ES-I3 (cell line): ENCODE data around the gene ATP5F1E.

Experiments used
- H3K36me3 ChIP-seq: 2 replicates; pipeline ENCODE4 v1.6.1; 2013; ENCODE audit warnings: mild to moderate bottlenecking, low read length, control low read depth, moderate library complexity; ENCODE audit not compliant: insufficient read depth
- H3K4me1 ChIP-seq: 2 replicates; pipeline ENCODE4 v1.6.1; 2013; ENCODE audit warnings: mild to moderate bottlenecking, control low read depth, low read length; ENCODE audit not compliant: insufficient read depth
- H3K9ac ChIP-seq: 2 replicates; pipeline ENCODE4 v1.6.1; 2013; ENCODE audit warnings: low read depth, mild to moderate bottlenecking, low read length, moderate library complexity
- H3K9me3 ChIP-seq: 2 replicates; pipeline ENCODE4 v1.6.1; 2013; ENCODE audit warnings: mild to moderate bottlenecking, low read length, moderate library complexity; ENCODE audit not compliant: control insufficient read depth, insufficient read depth

ATP5F1E gene

DNA sequence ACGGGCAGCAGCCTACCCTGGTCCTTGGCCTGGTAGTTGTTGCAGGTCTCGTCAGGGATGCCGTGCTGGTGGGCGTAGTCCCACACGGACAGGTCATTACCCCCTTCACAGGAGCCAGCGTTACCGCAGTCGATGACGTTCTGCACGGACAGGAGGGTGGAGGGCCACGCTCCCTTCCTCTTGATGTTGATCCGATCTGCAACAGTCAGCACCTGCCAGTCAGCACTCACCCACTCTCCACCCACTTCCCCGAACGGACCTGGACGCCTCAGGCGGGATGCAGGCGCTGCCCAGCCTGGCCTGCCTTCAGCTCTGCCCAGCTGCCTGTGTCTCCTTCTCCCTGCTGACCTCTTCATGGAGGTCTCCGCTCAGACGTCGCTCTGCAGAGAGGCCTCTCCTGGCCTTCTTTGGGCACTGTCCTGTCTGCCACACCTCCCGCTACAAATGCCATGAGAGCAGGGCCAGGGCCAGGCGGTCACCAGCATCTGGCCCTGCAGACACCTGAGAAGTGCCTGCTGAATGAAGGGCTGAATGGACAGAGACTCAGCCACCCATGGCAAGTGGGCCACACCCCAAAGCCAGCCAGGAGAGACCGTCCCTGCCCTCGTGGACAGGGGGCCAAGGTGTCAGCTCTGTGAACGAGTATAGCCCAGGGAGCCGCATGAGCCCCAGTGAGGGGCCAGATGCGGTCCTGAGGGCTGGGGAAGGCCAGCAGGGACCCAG lies 30.5 kb downstream of the ATP5F1E start:
- no peaks in the 10 kb centered on the region for H3K9me3 ChIP-seq
- H3K4me1 ChIP-seq = no peaks in the 10 kb centered on the region; the same call in 1 of the 2 replicates
- H3K9ac ChIP-seq = no peak overlapping the region
- no peaks in the 10 kb centered on the region for H3K36me3 ChIP-seq

DNA sequence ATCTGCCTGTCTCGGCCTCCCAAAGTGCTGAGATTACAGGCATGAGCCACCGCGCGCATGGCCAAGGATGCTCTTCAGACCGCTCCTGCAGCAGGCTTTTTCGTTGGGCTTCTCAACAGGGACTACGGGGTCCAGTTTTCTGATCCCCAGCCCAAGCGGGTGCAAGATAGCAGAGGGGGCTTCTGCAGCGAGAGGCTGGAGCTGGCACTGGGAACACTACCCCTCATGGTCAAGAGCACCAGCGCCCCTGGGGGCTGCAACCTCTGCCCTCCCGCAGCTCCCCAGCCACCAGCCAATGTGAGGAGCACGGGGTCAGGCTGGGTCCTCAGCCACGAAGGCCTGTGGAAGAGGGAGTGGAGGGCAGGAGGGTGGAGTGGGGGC lies 31.1 kb downstream of the ATP5F1E start:
- Histone ChIP-seq H3K9me3 (no peaks in the 10 kb centered on the region), H3K36me3 (no peaks in the 10 kb centered on the region), H3K4me1 (no peaks in the 10 kb centered on the region; the same call in 1 of the 2 replicates), H3K9ac (no peak overlapping the region)

DNA sequence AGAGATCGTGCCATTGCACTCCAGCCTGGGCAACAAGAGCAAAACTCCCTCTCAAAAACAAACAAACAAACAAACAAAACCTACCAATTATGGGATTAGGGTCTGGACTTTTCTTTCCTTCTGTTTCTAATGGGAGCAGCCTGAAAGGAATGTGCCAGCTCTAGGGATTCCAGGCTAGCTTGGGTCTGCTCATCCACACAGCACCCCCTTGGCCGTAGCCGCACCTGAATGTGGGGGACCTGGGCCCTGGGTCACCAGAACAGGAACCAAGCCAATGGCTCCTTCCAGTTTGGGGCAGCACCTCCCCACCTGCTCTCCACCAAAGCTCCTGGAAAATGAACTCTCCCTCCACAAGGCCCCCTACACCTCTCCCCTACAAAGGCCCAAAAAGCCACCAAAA lies 31.8 kb downstream of the ATP5F1E start:
- Histone ChIP-seq H3K36me3 (0 out of 2 replicates have a peak, but pooled peaks cover 5% of the 10 kb centered on the region), H3K9ac (no peak overlapping the region), H3K4me1 (no peaks in the 10 kb centered on the region), H3K9me3 (no peaks in the 10 kb centered on the region)

DNA sequence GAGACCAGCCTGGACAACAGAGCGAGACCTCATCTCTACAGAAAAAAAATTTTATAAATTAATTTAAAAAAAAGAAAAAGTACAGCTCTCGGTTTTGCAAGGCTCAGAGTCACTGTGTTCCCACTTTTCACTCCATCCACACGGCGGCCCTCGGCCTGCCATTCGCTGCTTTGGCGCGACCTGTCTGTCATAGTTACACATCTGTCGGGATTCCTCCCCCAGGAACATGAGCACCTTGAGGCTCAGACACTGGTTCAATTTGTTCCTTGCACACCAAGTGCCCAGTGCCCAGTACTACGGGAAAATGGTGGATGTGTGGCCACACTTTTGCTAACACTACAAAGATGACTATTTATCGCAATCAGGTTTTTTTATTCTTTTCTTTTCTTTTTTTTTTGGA lies 33.5 kb downstream of the ATP5F1E start:
- Histone ChIP-seq H3K36me3 (0 out of 2 replicates have a peak, but pooled peaks cover 8% of the 10 kb centered on the region), H3K4me1 (no peaks in the 10 kb centered on the region)

DNA sequence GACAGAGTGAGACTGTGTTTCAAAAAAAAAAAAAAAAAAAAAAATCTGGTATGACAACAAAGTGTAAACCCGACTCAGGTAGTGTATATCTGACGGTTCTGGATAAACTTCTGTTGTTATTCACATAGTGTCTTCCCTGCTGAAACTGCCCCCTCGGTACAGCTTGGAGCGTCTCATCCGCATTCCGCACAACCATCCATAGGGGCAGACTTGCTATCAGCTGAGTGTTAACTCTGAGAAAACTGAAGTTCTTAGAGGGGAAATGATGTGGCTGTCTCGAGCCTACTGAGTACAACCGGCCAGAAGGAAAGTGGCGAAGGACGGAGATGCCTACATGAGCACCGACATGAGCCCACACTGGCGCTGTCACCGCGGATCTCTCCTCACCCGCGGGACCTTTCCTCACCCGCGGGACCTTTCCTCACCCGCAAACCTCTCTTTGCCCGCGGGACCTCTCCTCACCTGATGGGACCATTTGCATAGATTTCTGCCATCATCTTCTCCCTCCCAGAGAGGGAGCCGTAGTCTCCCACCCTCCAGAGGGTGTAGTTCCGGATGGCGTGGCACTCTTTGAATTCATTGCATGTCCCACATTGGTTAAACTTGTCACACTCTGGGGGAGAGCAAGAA lies 34.9 kb downstream of the ATP5F1E start:
- no peaks in the 10 kb centered on the region for H3K9me3 ChIP-seq
- no peak overlapping the region for H3K9ac ChIP-seq
- H3K4me1 ChIP-seq = no peaks in the 10 kb centered on the region
- H3K36me3 ChIP-seq = peaks cover 16% of the 10 kb centered on the region; the same call in 1 of the 2 replicates

More for the DNA sequence above, 33.5 kb downstream of the ATP5F1E start:
- H3K9me3 ChIP-seq = no peaks in the 10 kb centered on the region
- no peak overlapping the region for H3K9ac ChIP-seq

DNA sequence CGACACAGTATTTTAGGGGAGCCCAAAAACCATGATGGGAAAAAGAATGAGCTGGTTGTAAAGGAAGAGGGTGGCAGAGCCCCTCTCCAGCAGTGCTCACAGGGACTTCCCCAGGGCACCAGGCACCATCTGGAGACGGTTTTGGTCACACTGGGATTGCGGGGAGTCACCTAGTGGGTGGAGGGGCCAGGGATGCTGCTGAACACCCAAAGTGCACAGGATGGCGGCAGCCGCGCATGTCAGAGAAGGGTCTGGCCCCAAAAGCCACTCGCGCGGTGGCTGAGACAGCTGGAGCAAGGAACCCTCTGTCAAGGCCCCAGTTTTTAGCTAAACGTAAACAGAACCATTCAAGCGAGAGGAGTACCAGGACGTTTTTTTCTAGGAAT lies 35.9 kb downstream of the ATP5F1E start:
- Histone ChIP-seq H3K9ac (no peak overlapping the region), H3K9me3 (no peaks in the 10 kb centered on the region), H3K36me3 (peaks cover 21% of the 10 kb centered on the region; the same call in 1 of the 2 replicates), H3K4me1 (no peaks in the 10 kb centered on the region)

DNA sequence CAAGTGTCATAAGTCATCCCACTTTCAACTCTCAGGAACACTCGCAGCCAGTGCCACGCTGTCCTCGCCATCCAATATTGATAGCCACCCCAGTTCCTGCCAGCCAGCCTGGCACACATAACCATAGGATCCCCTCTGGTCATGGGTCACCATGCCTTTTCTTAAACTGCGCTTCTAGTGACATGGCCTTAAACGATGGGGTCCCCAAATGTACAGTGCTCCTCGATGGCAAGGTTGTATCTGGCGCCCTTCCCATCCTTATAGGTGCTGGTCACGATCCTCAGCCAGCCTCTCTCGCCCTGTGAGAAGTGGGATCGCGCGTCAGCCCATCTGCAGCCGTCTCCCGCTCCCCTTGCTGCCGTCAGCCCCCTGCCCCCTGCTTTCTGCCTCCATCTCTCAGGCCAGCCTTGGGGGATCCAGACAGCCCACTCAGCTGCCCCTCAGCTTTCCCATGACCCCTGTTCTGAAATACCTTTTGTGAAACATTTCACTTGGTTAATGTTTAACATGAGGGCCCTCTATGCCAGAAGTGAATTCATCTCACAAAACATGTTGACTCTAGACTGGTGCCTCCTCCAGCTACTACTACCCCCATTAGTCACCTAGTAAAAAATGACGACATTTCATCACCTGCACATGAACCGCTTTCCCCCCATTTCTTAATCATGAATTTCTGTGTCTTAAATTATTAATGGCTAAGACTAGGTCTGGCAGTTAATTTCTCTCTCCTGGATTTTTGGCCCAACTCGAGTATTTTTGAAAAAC lies 36.5 kb downstream of the ATP5F1E start:
- H3K36me3 ChIP-seq = peaks cover 26% of the 10 kb centered on the region
- no peak overlapping the region for H3K9ac ChIP-seq
- H3K9me3 ChIP-seq = no peaks in the 10 kb centered on the region
- no peaks in the 10 kb centered on the region for H3K4me1 ChIP-seq

DNA sequence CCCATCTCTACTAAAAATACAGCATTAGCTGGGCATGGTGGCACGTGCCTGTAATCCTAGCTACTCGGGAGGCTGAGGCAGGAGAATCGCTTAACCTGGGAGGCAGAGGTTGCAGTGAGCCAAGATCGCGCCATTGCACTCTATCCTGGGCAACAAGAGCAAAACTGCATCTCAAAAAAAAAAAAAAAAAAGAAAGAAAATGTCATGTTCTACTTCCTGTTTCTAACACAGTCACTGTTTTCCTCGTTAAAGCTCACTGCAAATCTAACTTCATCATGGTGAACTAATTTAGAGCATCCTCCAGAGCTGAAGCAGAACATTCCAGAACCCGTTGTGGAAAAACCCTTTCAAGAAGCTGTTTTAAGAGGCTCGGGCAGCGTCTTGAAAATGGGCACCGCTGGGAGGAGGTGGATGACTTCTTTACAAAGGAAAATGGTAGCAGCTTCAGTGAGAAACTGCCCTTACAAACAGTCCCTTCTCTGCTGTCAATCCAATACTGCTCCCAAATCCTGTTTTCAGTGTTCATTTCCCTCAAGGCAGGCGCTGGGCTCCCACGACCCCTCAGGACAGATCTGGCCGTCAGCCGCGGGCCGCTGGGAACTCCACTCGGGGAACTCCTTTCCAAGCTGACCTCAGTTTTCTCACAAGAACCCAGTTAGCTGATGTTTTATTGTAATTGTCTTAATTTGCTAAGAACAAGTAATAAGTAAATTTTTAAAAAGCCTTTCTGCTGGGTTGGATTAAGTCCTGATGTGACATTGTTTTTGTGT lies 37.6 kb downstream of the ATP5F1E start:
- Histone ChIP-seq H3K36me3 (peaks cover 30% of the 10 kb centered on the region), H3K9me3 (no peaks in the 10 kb centered on the region), H3K4me1 (no peaks in the 10 kb centered on the region), H3K9ac (no peak overlapping the region)

DNA sequence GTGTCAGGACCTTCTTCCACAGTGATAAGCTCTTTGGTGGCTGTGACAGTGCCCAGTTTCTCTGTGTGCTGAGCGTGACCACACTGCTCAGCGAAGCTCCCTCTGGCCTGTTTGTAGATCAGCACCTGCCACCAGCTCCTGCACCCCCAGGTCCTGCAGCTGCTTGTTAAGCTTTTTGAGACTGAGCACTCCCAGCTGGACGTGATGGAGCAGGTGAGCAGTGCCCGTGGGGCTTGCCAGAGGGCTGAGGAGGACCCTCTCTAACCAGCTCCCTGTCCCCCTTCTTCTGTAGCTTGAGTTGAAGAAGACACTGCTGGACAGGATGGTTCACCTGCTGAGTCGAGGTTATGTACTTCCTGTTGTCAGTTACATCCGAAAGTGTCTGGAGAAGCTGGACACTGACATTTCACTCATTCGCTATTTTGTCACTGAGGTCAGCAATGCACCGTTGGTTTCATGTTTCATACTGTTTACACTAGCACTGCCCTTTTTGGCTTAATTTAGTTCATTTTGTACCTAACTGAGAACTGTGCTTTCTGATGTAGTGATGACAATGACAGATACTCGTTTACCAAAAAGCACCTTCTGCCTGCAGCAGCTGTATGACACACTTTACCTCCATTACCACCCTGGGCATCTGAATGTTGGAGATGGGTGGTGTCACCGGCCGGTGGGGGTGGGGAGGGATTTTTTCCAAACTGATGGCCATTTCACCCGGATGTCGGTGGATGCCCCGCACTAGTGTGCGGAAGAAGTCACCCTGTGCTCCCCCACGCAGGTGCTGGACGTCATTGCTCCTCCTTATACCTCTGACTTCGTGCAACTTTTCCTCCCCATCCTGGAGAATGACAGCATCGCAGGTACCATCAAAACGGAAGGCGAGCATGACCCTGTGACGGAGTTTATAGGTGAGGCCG lies 38.5 kb downstream of the ATP5F1E start:
- Histone ChIP-seq H3K4me1 (no peaks in the 10 kb centered on the region), H3K36me3 (peaks cover 30% of the 10 kb centered on the region), H3K9ac (no peak overlapping the region), H3K9me3 (no peaks in the 10 kb centered on the region)

DNA sequence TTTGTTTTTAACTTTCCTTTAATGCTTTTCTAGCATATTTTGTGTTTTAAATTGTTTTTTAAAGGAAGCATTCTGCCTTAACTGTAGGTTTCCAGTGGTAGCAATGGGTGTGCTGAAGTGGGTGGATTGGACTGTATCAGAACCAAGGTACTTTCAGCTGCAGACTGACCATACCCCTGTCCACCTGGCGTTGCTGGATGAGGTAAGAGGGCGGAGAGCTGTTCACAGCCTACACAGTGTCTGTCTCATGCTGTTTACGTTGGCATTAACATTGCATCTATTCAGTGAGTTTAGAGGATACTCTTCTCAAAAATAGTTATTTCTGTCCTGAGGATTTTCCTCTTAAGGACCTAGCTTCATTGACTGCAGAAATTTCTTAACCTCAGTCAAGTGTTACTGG lies 39.2 kb downstream of the ATP5F1E start:
- Histone ChIP-seq H3K4me1 (no peaks in the 10 kb centered on the region), H3K9ac (no peak overlapping the region), H3K9me3 (no peaks in the 10 kb centered on the region), H3K36me3 (peaks cover 34% of the 10 kb centered on the region)

DNA sequence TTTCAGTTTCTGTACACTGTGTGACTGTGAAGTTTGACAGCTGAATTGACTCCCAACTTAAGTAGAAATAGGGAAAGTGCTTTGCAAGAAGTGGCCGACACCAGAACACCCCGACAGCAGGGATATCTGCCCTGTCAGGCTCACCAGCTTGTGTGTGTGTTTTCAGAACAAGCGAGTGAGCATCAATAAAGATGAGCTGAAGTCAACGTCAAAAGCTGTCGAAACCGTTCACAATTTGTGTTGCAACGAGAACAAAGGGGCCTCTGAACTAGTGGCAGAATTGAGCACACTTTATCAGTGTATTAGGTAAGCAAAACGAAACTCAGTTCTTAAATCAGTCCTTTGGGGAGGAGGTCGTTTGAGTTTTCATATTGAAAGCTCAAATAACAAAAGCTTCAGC lies 40.4 kb downstream of the ATP5F1E start:
- Histone ChIP-seq H3K4me1 (no peaks in the 10 kb centered on the region), H3K9me3 (no peaks in the 10 kb centered on the region), H3K9ac (no peak overlapping the region), H3K36me3 (peaks cover 37% of the 10 kb centered on the region)

DNA sequence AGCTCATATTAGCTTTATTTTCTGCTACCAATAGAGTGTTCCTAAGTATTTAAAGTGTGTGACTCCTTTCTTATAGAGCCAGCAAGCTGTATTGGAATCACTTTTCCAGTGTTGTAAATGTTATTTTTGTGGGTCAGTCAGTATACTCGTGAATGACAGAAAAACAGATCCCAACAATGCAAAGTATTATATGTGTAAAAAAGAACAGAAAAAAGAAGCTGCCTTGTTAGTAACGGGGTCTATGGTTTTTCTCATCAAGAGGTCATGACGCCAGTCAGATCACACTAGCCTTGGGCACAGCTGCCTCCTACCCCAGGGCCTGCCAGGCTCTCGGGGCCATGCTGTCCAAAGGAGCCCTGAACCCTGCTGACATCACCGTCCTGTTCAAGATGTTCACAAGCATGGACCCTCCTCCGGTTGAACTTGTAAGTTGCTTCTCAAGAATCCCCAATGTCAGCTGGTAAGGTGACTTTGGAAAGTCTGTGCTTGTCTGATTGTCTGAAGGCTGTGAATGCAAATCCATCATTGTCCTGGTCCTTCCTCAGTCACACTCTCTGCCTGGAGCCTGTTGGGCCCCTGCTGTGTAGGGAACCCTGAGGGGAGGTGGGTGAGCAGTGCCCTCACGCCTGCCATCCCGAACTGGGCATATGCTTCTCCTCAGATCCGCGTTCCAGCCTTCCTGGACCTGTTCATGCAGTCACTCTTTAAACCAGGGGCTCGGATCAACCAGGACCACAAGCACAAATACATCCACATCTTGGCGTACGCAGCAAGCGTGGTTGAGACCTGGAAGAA lies 41.3 kb downstream of the ATP5F1E start:
- Histone ChIP-seq H3K9ac (no peak overlapping the region), H3K4me1 (no peaks in the 10 kb centered on the region), H3K36me3 (peaks cover 37% of the 10 kb centered on the region), H3K9me3 (no peaks in the 10 kb centered on the region)

DNA sequence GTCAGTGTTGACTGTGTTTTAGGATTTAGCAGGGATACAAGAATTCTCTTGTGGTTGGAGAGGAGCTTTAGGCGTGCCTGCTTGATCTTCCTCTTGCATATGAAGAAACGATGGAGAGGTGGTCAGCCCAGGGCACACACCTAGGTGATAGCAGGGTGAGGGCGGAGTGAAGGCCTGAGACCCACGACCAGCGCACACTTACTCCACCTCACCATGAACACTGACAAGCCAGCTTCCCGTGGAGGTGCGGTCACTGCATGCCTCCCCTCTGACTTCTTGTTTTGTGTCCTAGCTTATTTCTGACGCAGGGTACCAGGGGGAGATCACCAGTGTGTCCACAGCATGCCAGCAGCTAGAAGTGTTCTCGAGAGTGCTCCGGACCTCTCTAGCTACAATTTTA lies 42.9 kb downstream of the ATP5F1E start:
- peaks cover 29% of the 10 kb centered on the region for H3K36me3 ChIP-seq
- no peak overlapping the region for H3K9ac ChIP-seq
- 0 out of 2 replicates have a peak, but pooled peaks cover 5% of the 10 kb centered on the region for H3K4me1 ChIP-seq
- H3K9me3 ChIP-seq = no peaks in the 10 kb centered on the region
